DMS153 (cell line): ENCODE measurements around the gene STARD10.

Experiments
- DNase-seq: peaks from one replicate; lab custom pipeline; 2025; lab: John Stamatoyannopoulos, UW

STARD10 gene

DNA sequence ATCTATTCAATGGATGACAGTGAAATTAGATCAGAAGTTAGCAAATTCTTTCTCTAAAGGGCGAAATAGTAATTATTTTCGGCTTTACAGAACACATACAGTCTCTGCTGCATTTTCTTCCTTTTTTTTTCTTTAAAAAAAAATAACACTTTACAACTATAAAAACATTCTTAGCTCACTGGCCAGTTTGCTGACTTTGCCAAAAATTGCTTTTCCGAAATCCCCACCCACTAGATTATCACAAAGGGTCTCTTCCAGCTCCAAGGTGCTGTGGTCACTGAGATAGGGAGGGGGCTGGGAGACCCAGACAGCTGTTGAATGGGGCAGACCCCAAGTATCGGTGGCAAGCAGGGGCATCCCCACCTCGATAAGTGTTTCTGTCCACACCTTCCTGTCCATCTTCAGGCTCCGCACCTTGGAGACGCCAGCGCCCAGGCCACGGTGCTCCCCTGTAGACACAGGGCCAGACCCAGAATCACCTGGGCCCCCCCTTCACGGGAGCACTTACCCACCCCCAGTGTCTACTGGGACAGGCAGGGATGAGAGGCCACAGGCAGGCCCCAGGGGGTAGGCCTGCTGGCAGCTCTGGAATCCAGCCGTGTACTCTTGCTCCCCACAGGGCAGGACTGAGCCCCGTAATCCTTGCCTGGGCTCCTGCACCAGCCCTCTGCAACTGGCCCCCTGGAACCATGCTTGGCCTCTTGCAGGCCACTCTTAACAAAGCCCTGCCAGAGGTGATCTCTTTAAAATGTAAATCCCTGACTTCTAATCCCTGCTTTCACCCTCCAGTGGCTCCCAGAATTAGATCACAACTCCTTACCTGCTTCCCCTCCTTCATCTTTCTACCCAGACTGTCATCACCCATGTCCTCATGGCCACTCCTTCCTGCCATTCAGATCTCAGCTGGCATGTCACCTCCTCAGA, 88.1 kb downstream of the STARD10 start:
- DNase-seq = no peak

DNA sequence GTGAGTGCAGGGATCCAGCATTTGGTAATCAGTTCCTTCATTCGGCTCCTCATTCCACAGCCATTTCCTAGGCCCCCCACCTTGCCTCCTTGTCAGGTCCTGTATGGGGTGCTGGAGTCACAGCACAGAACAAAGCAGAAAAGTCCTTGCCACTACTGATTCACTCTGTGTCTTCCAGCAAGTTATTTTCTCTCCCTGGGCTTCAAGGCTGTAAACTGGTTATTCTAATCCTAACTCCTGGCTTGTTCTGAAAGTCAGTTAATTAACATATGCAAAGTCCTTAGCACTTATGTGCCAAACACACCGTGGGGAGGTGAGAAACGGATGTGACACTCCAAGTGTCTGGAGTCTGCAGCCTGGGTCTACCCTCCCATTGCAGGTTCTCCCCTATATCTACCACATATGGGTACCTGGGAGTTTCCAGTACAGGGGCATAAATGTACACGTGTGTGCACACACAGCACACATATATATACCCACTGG, 89.0 kb downstream of the STARD10 start:
- no peak for DNase-seq
